GM23338 (cell line): ENCODE results near the gene WDR26. TPM values are rescaled to one million over a fixed set of nuclear protein-coding genes. Genes with fewer than 3 reads are reported as not detected.

Experiments used
- ATAC-seq: fragments of 200-7000 bp; cut with Tn5 transposase; 3 replicates; pipeline ENCODE4 v1.9.1; 2020
- DNase-seq: peaks from one replicate; pipeline ENCODE4 v3.0.0-alpha.2; 2015; ENCODE audit warnings: low spot score
- H2AFZ ChIP-seq: fragments of 200-600 bp; sonication (generic); 2 replicates; pipeline ENCODE4 v1.8.0; 2016; ENCODE audit warnings: antibody characterized with exemption, mild to moderate bottlenecking, moderate library complexity
- H3F3A ChIP-seq: fragments of 200-600 bp; sonication (generic); replicated peaks from 2 replicates; pipeline ENCODE4 v1.8.0; 2017; ENCODE audit warnings: antibody characterized with exemption, mixed run types, low read depth
- H3K27ac ChIP-seq: fragments of 200-600 bp; sonication (generic); 2 replicates; pipeline ENCODE4 v1.6.1; 2016; ENCODE audit warnings: low read depth
- H3K27me3 ChIP-seq: fragments of 200-600 bp; sonication (generic); 2 replicates; pipeline ENCODE4 v1.8.0; 2016; ENCODE audit warnings: mild to moderate bottlenecking, mixed run types, moderate library complexity; ENCODE audit not compliant: insufficient read depth
- H3K36me3 ChIP-seq: fragments of 200-600 bp; sonication (generic); 2 replicates; pipeline ENCODE4 v1.8.0; 2016; ENCODE audit warnings: mild to moderate bottlenecking; ENCODE audit not compliant: insufficient read depth
- H3K4me1 ChIP-seq: fragments of 200-600 bp; sonication (generic); 2 replicates; pipeline ENCODE4 v1.8.0; 2016; ENCODE audit warnings: mild to moderate bottlenecking, moderate library complexity; ENCODE audit not compliant: insufficient read depth
- H3K4me2 ChIP-seq: fragments of 200-600 bp; sonication (generic); 2 replicates; pipeline ENCODE4 v1.7.1; 2017; ENCODE audit warnings: mixed run types
- H3K4me3 ChIP-seq: fragments of 200-600 bp; sonication (generic); 2 replicates; pipeline ENCODE4 v1.6.1; 2016; ENCODE audit warnings: mixed run types
- H3K79me2 ChIP-seq: fragments of 200-600 bp; sonication (generic); replicated peaks from 2 replicates; pipeline ENCODE4 v1.8.0; 2017; ENCODE audit warnings: mild to moderate bottlenecking; ENCODE audit not compliant: insufficient read depth
- H3K9me2 ChIP-seq: fragments of 200-600 bp; sonication (generic); 2 replicates; pipeline ENCODE4 v1.8.0; 2017; ENCODE audit not compliant: insufficient read depth
- H4K20me1 ChIP-seq: fragments of 200-600 bp; sonication (generic); replicated peaks from 2 replicates; pipeline ENCODE4 v1.8.0; 2017; ENCODE audit warnings: mild to moderate bottlenecking; ENCODE audit not compliant: insufficient read depth
- H3K27ac Mint-ChIP-seq: 2 replicates; pipeline ENCODE4 v1.8.0; 2020; ENCODE audit warnings: inconsistent platforms, mild to moderate bottlenecking, moderate library complexity, mixed read lengths
- H3K27me3 Mint-ChIP-seq: 3 replicates; pipeline ENCODE4 v1.8.0; 2022; ENCODE audit warnings: low read depth, mild to moderate bottlenecking, moderate library complexity, mixed read lengths, inconsistent platforms; ENCODE audit not compliant: insufficient read depth, poor library complexity
- H3K36me3 Mint-ChIP-seq: 3 replicates; pipeline ENCODE4 v1.8.0; 2021; ENCODE audit warnings: low read depth, mild to moderate bottlenecking, inconsistent platforms, moderate library complexity, mixed read lengths
- H3K4me1 Mint-ChIP-seq: 3 replicates; pipeline ENCODE4 v1.8.0; 2020; ENCODE audit warnings: mild to moderate bottlenecking, inconsistent platforms, mixed read lengths
- H3K4me3 Mint-ChIP-seq: 3 replicates; pipeline ENCODE4 v1.8.0; 2021; ENCODE audit warnings: moderate library complexity, mild to moderate bottlenecking, inconsistent platforms, mixed read lengths
- H3K9me3 Mint-ChIP-seq: 3 replicates; pipeline ENCODE4 v1.8.0; 2020; ENCODE audit warnings: moderate library complexity, mild to moderate bottlenecking, inconsistent platforms, mixed read lengths
- CREB1 ChIP-seq: fragments of 250-450 bp; sonication (Bioruptor Pico); IDR thresholded peaks from 2 replicates; pipeline ENCODE4 v1.5.0; 2020; ENCODE audit warnings: low read depth, mild to moderate bottlenecking, moderate library complexity
- EZH2 ChIP-seq: fragments of 200-600 bp; sonication (generic); IDR thresholded peaks from one replicate; pipeline ENCODE4 v1.8.0; 2017; ENCODE audit warnings: antibody characterized with exemption, mild to moderate bottlenecking, low read depth; ENCODE audit not compliant: unreplicated experiment
- EZH2phosphoT487 ChIP-seq: fragments of 200-600 bp; sonication (generic); IDR thresholded peaks from one replicate; pipeline ENCODE4 v1.8.1; 2018; ENCODE audit warnings: antibody characterized with exemption; ENCODE audit not compliant: unreplicated experiment
- JUNB ChIP-seq: IDR thresholded peaks from one replicate; pipeline ENCODE4 v1.6.1; 2016; ENCODE audit warnings: antibody characterized with exemption; ENCODE audit not compliant: unreplicated experiment
- NANOG ChIP-seq: IDR thresholded peaks from 2 replicates; pipeline ENCODE4 v1.6.1; 2016; ENCODE audit warnings: antibody characterized with exemption, borderline replicate concordance
- POLR2AphosphoS5 ChIP-seq: IDR thresholded peaks from 2 replicates; pipeline ENCODE4 v1.6.1; 2016; ENCODE audit warnings: antibody characterized with exemption, low read depth
- STAT1 ChIP-seq: IDR thresholded peaks from one replicate; pipeline ENCODE4 v1.6.1; 2016; ENCODE audit warnings: antibody characterized with exemption; ENCODE audit not compliant: unreplicated experiment
- ZNF114 ChIP-seq: fragments of 250-450 bp; sonication (Bioruptor Pico); IDR thresholded peaks from 2 replicates; pipeline ENCODE4 v1.5.0; 2020; ENCODE audit warnings: mild to moderate bottlenecking, moderate library complexity
- ZNF331 ChIP-seq: fragments of 250-450 bp; sonication (Bioruptor Pico); IDR thresholded peaks from 2 replicates; pipeline ENCODE4 v1.5.0; 2020; ENCODE audit warnings: low read depth, mild to moderate bottlenecking, moderate library complexity
- polyA plus RNA-seq: library from polyadenylated mRNA; unstranded; fragments of >200 nt; fragmentation: Nextera tagmentation; extraction: Ambion mirVana; gene quantifications from 2 replicates; pipeline ENCODE4 v1.2.1, GENCODE V29; 2016
- total RNA-seq: library from RNA; depleted of rRNA; stranded (reverse); fragments of >200 nt; shearing (Covaris generic); gene quantifications from 2 replicates; pipeline ENCODE4 v1.2.3, GENCODE V29; 2014
- TF ChIP-seq, protein P1 (sequence below): fragments of 250-450 bp; sonication (Bioruptor Pico); IDR thresholded peaks from 2 replicates; pipeline ENCODE4 v1.5.0; 2020; ENCODE audit warnings: mild to moderate bottlenecking, moderate library complexity
- TF ChIP-seq, protein P2 (sequence below), 2 experiments: fragments of 200-600 bp in 1 of 2; sonication (generic) in 1 of 2; conservative IDR thresholded peaks; 2 replicates each; pipeline versions ENCODE4 v1.5.1 to v1.6.1; 2016 to 2017; ENCODE audit warnings: antibody characterized with exemption in 2 of 2, low read depth in 2 of 2, mild to moderate bottlenecking in 2 of 2, moderate library complexity in 1 of 2
- TF ChIP-seq, protein P3 (sequence below): IDR thresholded peaks from 2 replicates; pipeline ENCODE4 v1.6.1; 2016; ENCODE audit warnings: antibody characterized with exemption
- TF ChIP-seq, protein P4 (sequence below): IDR thresholded peaks from one replicate; pipeline ENCODE4 v1.6.1; 2018; ENCODE audit warnings: antibody characterized with exemption; ENCODE audit not compliant: unreplicated experiment

The WDR26 gene
- total and polyA plus RNA-seq, 2 experiments from 2014 or later: 16.9 to 74.6 TPM

DNA sequence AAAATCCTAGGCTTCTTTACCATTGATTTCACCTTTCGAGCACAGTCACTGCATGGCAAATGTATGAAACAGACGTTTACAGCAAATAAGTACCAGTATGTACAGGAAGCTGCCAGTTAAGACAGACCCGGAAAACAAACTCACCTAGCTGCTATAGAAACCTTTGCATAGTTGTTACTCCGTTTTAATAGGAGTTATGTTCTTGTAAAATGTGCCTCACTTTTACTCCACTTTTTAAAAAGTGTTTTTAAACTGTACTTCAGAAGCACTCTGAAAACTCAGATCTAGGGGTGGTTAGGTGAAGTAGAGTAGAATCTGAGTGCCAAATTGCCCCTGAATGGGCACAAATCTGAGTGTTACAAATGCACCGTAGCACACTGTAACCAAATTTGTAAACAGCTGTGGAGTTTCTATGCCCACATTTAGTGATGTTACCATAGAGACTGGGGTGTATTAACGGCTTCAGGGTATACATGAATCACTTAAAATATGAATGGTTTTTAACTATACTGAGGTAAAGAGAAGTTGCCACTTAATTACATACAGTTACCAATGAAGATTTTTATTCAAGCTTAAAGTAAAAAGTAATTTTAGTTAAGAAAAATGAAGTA, 47.2 kb downstream of the WDR26 start:
- Mint-ChIP-seq H3K9me3 (no peaks in the 10 kb centered on the region), H3K36me3 (peaks cover 48% of the 10 kb centered on the region), H3K27me3 (no peaks in the 10 kb centered on the region), H3K4me3 (no peak overlapping the region), H3K4me1 (no peaks in the 10 kb centered on the region), H3K27ac (no peak overlapping the region)
- no peaks in the 10 kb centered on the region for H3K4me1 ChIP-seq
- no peak overlapping the region for H2AFZ ChIP-seq
- no peak overlapping the region for H3K4me3 ChIP-seq
- no peak for ATAC-seq
- DNase-seq: no peak
- peaks cover 33% of the 10 kb centered on the region; the same call in 1 of the 2 replicates for H3K36me3 ChIP-seq
- H3K27me3 ChIP-seq: no peaks in the 10 kb centered on the region
- no peaks in the 10 kb centered on the region for H3K79me2 ChIP-seq
- H3F3A ChIP-seq: peaks cover 8% of the 10 kb centered on the region; the same call in 1 of the 2 replicates
- H3K27ac ChIP-seq: peak overlapping the region; percentile 51
- H3K4me2 ChIP-seq: no peak overlapping the region
- TF ChIP-seq, protein P1, sequence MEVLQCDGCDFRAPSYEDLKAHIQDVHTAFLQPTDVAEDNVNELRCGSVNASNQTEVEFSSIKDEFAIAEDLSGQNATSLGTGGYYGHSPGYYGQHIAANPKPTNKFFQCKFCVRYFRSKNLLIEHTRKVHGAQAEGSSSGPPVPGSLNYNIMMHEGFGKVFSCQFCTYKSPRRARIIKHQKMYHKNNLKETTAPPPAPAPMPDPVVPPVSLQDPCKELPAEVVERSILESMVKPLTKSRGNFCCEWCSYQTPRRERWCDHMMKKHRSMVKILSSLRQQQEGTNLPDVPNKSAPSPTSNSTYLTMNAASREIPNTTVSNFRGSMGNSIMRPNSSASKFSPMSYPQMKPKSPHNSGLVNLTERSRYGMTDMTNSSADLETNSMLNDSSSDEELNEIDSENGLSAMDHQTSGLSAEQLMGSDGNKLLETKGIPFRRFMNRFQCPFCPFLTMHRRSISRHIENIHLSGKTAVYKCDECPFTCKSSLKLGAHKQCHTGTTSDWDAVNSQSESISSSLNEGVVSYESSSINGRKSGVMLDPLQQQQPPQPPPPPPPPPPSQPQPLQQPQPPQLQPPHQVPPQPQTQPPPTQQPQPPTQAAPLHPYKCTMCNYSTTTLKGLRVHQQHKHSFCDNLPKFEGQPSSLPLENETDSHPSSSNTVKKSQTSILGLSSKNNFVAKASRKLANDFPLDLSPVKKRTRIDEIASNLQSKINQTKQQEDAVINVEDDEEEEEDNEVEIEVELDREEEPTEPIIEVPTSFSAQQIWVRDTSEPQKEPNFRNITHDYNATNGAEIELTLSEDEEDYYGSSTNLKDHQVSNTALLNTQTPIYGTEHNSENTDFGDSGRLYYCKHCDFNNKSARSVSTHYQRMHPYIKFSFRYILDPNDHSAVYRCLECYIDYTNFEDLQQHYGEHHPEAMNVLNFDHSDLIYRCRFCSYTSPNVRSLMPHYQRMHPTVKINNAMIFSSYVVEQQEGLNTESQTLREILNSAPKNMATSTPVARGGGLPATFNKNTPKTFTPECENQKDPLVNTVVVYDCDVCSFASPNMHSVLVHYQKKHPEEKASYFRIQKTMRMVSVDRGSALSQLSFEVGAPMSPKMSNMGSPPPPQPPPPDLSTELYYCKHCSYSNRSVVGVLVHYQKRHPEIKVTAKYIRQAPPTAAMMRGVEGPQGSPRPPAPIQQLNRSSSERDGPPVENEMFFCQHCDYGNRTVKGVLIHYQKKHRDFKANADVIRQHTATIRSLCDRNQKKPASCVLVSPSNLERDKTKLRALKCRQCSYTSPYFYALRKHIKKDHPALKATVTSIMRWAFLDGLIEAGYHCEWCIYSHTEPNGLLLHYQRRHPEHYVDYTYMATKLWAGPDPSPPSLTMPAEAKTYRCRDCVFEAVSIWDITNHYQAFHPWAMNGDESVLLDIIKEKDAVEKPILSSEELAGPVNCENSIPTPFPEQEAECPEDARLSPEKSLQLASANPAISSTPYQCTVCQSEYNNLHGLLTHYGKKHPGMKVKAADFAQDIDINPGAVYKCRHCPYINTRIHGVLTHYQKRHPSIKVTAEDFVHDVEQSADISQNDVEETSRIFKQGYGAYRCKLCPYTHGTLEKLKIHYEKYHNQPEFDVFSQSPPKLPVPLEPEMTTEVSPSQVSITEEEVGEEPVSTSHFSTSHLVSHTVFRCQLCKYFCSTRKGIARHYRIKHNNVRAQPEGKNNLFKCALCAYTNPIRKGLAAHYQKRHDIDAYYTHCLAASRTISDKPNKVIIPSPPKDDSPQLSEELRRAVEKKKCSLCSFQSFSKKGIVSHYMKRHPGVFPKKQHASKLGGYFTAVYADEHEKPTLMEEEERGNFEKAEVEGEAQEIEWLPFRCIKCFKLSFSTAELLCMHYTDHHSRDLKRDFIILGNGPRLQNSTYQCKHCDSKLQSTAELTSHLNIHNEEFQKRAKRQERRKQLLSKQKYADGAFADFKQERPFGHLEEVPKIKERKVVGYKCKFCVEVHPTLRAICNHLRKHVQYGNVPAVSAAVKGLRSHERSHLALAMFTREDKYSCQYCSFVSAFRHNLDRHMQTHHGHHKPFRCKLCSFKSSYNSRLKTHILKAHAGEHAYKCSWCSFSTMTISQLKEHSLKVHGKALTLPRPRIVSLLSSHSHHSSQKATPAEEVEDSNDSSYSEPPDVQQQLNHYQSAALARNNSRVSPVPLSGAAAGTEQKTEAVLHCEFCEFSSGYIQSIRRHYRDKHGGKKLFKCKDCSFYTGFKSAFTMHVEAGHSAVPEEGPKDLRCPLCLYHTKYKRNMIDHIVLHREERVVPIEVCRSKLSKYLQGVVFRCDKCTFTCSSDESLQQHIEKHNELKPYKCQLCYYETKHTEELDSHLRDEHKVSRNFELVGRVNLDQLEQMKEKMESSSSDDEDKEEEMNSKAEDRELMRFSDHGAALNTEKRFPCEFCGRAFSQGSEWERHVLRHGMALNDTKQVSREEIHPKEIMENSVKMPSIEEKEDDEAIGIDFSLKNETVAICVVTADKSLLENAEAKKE (CRISPR knock-in tag): no peak
- TF ChIP-seq, protein P2, sequence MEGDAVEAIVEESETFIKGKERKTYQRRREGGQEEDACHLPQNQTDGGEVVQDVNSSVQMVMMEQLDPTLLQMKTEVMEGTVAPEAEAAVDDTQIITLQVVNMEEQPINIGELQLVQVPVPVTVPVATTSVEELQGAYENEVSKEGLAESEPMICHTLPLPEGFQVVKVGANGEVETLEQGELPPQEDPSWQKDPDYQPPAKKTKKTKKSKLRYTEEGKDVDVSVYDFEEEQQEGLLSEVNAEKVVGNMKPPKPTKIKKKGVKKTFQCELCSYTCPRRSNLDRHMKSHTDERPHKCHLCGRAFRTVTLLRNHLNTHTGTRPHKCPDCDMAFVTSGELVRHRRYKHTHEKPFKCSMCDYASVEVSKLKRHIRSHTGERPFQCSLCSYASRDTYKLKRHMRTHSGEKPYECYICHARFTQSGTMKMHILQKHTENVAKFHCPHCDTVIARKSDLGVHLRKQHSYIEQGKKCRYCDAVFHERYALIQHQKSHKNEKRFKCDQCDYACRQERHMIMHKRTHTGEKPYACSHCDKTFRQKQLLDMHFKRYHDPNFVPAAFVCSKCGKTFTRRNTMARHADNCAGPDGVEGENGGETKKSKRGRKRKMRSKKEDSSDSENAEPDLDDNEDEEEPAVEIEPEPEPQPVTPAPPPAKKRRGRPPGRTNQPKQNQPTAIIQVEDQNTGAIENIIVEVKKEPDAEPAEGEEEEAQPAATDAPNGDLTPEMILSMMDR (conservative IDR thresholded peaks at IDR 0.05; ENCODE audit: low read depth in 2 of 2): no peak
- TF ChIP-seq NANOG: no peak
- TF ChIP-seq STAT1: no peak
- TF ChIP-seq ZNF114 (CRISPR knock-in tag): no peak
- TF ChIP-seq CREB1: no peak
- TF ChIP-seq, protein P3, sequence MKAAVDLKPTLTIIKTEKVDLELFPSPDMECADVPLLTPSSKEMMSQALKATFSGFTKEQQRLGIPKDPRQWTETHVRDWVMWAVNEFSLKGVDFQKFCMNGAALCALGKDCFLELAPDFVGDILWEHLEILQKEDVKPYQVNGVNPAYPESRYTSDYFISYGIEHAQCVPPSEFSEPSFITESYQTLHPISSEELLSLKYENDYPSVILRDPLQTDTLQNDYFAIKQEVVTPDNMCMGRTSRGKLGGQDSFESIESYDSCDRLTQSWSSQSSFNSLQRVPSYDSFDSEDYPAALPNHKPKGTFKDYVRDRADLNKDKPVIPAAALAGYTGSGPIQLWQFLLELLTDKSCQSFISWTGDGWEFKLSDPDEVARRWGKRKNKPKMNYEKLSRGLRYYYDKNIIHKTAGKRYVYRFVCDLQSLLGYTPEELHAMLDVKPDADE: no peak
- no peak for TF ChIP-seq POLR2AphosphoS5
- TF ChIP-seq EZH2: no peak
- TF ChIP-seq EZH2phosphoT487: no peak
- TF ChIP-seq ZNF331 (CRISPR knock-in tag): no peak
- no peak for TF ChIP-seq JUNB
- TF ChIP-seq, protein P4, sequence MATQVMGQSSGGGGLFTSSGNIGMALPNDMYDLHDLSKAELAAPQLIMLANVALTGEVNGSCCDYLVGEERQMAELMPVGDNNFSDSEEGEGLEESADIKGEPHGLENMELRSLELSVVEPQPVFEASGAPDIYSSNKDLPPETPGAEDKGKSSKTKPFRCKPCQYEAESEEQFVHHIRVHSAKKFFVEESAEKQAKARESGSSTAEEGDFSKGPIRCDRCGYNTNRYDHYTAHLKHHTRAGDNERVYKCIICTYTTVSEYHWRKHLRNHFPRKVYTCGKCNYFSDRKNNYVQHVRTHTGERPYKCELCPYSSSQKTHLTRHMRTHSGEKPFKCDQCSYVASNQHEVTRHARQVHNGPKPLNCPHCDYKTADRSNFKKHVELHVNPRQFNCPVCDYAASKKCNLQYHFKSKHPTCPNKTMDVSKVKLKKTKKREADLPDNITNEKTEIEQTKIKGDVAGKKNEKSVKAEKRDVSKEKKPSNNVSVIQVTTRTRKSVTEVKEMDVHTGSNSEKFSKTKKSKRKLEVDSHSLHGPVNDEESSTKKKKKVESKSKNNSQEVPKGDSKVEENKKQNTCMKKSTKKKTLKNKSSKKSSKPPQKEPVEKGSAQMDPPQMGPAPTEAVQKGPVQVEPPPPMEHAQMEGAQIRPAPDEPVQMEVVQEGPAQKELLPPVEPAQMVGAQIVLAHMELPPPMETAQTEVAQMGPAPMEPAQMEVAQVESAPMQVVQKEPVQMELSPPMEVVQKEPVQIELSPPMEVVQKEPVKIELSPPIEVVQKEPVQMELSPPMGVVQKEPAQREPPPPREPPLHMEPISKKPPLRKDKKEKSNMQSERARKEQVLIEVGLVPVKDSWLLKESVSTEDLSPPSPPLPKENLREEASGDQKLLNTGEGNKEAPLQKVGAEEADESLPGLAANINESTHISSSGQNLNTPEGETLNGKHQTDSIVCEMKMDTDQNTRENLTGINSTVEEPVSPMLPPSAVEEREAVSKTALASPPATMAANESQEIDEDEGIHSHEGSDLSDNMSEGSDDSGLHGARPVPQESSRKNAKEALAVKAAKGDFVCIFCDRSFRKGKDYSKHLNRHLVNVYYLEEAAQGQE: no peak
- peaks cover 3% of the 10 kb centered on the region; the same call in 1 of the 2 replicates for H4K20me1 ChIP-seq
- no peaks in the 10 kb centered on the region for H3K9me2 ChIP-seq
